Endothelial cell of umbilical vein (primary cell): Measurements from ENCODE around the gene BST2.

Experiments used
- EZH2 ChIP-seq: IDR thresholded peaks from 2 replicates; pipeline ENCODE4 v1.6.1; 2012; ENCODE audit warnings: borderline replicate concordance, low read depth, mild to moderate bottlenecking, moderate library complexity, low read length, inconsistent platforms; ENCODE audit not compliant: severe bottlenecking
- MYC ChIP-seq: IDR thresholded peaks from one replicate; pipeline ENCODE4 v1.6.1; 2011; ENCODE audit warnings: mild to moderate bottlenecking, low read depth, low read length
- POLR2A ChIP-seq: IDR thresholded peaks from 2 replicates; pipeline ENCODE4 v1.6.1; 2012; ENCODE audit warnings: low read depth, mild to moderate bottlenecking, control low read depth, low read length
- POLR2AphosphoS5 ChIP-seq: IDR thresholded peaks from 2 replicates; pipeline ENCODE4 v1.6.1; 2012; ENCODE audit warnings: low read depth, mild to moderate bottlenecking, control low read depth, low read length, moderate library complexity; ENCODE audit not compliant: insufficient read depth
- TF ChIP-seq, protein P1 (sequence below), 2 donors: IDR thresholded peaks; 1 replicate in 1 of 2; 2 replicates in 1 of 2; pipeline ENCODE4 v1.5.1; 2011; ENCODE audit warnings: low read length in 2 of 2, mild to moderate bottlenecking in 2 of 2, moderate library complexity in 2 of 2, control low read depth in 1 of 2, inconsistent platforms in 1 of 2, low read depth in 1 of 2; ENCODE audit not compliant: insufficient read depth in 1 of 2; ENCODE audit errors: extremely low read depth in 1 of 2
- TF ChIP-seq, protein P2 (sequence below): IDR thresholded peaks from 2 replicates; pipeline ENCODE4 v1.6.1; 2011; ENCODE audit not compliant: insufficient read depth, insufficient read length

DNA sequence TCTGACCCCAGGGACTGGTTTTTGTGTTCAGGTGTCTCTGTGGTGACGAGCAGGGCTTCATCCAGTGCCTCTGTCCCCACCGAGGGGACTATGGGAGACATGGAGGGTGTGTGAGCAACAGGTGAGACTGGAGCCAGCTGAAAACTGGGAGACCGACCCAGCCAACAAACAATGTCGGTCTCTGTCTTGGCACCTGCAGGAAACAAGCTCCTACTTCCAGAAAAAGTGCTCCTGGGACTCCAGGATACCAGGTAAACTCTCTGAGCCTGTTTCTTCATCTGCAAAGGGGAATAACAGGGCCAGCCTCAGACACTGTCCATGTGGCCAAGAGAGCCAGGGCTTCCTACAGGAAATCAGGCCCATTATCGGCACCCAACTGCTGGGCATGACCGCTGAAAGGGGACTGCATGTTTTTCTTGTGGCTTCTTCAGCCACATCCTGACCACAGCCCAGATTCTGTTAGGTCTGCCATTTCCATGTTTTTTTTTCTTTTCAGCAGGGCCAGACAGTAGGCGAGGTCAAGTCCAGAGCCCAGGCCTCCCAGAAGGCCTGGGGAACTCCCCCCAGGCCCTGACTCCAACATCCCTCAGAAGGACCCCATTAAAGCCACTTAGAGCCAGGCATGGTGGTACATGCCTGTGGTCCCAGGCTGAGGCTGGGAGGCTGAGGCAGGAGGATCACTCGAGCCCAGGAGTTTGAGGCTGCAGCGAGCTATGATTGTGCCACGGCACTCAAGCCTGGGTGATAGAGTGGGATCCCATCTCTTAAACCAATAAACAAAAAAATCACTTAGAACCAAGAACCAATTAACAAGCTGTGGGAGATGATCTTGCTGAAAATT lies 836 bp upstream of the BST2 start:
- TF ChIP-seq, protein P1, sequence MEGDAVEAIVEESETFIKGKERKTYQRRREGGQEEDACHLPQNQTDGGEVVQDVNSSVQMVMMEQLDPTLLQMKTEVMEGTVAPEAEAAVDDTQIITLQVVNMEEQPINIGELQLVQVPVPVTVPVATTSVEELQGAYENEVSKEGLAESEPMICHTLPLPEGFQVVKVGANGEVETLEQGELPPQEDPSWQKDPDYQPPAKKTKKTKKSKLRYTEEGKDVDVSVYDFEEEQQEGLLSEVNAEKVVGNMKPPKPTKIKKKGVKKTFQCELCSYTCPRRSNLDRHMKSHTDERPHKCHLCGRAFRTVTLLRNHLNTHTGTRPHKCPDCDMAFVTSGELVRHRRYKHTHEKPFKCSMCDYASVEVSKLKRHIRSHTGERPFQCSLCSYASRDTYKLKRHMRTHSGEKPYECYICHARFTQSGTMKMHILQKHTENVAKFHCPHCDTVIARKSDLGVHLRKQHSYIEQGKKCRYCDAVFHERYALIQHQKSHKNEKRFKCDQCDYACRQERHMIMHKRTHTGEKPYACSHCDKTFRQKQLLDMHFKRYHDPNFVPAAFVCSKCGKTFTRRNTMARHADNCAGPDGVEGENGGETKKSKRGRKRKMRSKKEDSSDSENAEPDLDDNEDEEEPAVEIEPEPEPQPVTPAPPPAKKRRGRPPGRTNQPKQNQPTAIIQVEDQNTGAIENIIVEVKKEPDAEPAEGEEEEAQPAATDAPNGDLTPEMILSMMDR (IDR thresholded peaks at IDR 0.05; ENCODE audit: extremely low read depth in 1 of 2, insufficient read depth in 1 of 2, low read depth in 1 of 2, low read length in 2 of 2), result no peak
- TF ChIP-seq MYC, result no peak
- no peak for TF ChIP-seq POLR2A
- TF ChIP-seq, protein P2, sequence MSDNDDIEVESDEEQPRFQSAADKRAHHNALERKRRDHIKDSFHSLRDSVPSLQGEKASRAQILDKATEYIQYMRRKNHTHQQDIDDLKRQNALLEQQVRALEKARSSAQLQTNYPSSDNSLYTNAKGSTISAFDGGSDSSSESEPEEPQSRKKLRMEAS, result peak; percentile 18
- TF ChIP-seq EZH2, result no peak
- TF ChIP-seq POLR2AphosphoS5, result no peak
